HUDEP-2 (cell line): ENCODE data around the gene CYP11A1.

ENCODE experiments used
- DNase-seq, 76 experiments: peaks; one replicate each; lab custom pipeline; 2025; ENCODE audit not compliant: unreplicated experiment in 76 of 76; lab: John Stamatoyannopoulos, UW

The CYP11A1 gene

DNA sequence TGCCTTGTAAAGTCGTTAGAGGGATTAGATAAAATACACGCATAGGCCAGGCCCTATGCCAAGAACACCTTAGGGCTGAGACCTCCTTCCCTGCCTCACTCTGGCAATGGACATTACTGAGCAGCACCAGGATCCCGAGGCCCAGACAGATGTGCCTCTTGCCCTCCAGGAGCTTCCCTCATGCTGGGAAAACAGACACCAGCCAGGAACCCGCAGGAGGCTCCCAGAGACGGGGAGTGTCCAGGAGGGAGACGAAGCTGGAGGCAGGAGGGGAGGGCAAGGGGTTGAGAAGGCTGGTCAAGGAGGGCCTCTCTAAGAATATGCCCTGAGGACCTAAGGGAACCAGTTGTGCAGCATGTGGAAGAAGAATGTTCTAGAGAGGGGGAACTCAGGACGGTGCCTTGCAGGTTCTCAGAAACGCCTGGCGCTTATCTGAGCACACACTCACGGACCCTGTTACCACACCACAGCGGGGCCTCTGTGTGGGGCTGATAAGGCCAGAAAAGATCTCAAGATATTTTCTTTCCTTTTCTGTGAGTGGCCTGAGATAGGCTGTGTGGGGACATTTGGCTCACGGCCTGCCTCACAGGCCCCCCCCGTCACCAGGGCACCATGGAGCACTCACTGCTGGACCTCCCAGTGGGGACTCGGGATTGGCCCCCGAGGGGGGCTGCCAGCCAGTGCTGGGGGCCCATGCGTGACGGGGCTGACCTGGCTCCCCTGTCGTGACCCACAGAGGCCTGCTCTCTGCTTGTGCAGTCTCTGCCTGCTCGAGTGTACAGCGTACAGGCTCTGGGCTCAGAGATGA is 22.0 kb upstream of the CYP11A1 start:
- peak in 75 of 76 experiments; percentile 77 to 99 (median 94) for DNase-seq

DNA sequence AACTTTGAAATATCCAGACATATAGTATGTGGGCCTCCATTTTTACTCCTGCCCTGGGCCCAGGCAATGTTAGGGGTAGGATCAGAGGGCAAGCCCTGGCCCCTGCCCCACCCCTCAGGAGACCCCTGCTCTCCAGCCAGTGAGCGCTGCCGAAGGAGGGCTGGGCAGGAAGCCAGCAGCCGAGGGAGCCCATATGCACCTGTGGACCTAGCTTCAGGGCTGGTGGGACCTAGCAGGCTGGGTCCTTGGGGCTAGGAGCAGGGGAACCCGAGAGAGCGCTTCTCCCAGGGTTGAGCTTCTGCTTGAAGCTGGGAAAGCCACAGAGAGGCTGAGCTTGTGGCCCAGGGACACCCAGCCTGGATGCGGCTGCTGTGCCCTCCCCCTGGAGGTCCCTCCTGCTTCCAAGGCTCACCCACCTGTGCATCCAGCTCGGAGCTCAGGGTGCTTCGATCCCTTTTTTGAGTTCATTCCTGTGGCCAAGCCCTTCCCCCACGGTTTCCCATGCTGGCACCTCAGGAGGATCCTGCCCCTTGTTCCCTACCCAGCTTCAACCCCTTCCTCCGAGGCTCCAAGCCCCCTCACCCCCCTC is 21.0 kb upstream of the CYP11A1 start:
- peak in 15 of 76 experiments; percentile 20 to 79 (median 37) for DNase-seq

DNA sequence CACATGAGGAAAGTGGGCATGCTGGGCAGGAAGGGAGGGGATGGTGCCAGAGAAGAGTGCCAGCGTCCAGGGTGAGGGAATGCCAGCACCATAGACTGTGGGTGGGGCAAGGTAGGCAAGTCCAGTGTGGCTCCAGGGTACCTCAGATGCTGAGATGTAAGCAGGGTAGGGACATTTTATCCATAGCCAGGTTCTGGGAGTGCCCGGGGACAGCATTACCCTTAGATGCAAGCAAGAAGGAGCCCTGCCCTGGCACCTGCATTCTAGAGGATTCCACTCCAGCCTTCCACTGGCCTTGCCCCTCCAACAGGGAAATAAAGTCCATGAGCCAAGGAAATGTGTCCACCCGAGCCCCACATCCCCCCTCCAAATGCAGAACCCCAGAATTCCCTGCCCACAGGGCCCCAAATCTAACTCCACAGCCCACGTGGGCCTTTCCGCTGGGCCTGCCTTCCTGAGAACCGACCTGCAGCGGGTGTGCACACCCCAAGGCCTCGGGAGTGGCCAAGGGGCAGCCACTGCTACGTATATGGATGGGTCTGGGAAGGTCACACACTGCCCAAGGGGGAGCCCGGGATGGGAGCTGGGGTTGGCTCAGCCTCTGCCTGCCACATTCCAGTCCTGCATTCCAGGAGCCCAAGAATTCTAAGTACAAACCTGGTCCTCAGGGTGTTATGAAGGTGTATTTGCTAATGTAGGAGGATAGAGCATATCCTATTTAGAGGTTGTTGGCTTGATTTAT is 20.3 kb upstream of the CYP11A1 start:
- DNase-seq = peak in 4 of 76 experiments; percentile 30 to 65 (median 54)

DNA sequence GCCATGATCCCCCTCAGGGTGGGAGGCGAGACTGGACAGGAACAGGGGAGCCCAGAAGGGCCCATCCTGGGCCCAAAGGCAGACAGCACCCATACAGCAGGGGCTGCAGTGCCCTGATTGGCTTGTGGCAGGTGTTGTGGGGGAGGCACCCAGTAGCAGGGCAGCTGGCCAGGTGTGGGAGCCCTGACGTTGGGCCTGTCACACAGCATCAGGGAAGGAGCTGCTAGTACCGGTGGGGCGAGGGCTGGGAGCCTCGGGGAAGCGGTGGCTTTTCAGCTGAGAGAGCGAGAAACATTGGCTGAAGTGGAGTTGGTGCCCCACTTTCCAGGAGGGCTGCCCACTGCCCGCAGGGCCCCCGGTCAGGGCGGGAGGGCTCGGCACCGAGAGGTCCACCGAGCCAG is 19.7 kb upstream of the CYP11A1 start:
- peak in 51 of 76 experiments; percentile 13 to 70 (median 45) for DNase-seq

DNA sequence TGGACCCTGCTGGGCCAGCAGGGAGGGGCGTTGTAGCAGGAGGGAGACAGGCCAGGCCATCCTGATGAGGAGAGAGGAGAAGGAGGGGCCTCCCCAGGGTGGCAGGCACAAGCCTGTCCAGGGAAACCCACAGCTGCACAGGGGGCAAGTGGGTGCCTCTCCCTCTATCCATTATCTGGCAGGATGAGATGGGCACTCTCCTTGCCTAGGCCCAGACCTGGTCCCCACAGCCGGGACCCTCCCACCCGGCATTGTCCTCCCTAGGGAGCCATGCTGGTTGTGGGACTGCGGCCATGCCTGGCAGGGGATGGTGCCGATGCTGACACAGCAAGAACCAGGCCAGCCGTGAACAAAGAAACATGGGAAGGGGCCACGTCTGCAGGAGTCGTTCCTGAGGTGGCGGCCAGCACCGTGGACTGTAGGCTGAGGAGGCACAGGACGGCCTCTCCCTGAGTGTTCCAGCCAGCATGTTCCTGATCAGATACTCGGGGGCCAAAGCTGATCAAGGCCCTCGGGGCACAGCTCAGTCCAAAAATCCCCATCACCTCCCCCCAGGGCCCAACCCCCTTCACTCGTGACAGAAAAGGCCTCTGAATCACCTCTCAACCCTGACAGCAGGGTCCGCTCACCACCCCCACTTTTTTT is 19.2 kb upstream of the CYP11A1 start:
- peak in 1 of 76 experiments; percentile 61 for DNase-seq

DNA sequence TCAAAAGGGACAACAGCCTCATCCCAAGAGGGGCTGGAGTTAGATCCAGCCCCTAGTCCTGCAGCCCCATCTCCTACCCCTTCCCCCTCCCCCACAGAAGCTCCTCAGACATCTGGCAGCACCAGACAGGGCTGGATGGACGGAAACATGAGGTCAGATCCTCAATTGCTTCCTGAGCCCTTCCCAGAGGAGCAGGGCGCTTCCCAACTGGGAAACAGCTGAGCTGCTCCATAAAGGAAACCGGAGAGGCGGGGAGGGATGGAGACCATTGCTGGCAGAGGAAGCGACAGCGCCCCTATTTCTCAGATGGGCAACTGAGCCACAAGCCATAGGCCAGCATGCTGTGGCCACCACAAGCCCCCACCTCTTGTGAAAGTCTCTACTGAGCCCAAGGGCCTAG is 18.3 kb upstream of the CYP11A1 start:
- DNase-seq = no peak

DNA sequence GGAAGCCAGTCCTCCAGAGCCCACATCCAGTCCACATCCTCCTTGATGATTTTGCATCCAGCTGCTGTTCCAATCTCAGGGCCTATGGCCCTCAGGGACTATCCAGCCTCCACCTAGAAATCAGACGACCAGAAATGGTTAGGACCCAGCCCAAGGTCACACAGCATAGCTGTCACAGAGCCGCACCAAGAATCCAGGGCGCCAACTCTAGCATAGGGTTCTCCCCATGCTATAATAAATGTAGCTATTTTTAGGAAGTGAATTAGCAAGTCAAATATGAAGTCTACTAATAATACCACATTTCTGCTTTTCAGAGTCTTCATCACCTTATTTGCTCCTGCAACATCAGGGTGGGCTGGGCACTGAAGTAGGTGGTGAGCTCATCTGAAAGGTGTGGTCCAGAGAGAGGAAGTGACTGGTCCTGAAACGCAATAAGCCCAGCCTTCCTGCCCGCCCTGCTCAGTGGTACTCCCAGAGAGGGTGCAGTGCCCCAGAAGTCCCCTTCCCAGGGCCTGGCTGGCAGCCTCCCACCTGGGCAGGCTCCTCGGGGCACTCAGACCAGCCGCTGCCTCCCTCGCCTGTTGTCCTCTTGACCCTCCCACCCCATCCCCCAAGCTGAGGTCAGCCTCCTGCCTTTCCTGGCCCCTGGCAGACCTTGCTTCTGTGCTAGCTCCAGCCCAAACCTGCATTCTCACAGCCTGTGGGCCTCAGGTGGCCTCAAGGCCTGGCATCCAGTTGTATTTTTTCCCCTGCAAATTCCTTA is 17.6 kb upstream of the CYP11A1 start:
- DNase-seq = peak in 50 of 76 experiments; percentile 12 to 73 (median 43)

DNA sequence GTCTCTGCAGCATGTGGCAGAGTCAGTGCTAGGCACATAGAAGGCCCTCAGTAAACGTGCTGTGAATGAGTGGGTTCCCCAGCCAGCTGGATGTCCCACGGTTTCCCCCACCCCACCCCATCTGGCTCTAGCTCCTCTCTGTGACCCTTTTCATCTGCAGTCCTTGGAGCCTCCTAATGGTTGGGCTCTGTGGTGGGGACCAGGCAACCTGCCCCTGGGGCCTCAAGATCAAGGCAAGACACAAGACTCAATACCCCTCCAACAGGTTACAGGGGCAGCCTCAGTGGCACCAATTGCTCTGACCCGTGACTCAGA is 17.1 kb upstream of the CYP11A1 start:
- DNase-seq = no peak

DNA sequence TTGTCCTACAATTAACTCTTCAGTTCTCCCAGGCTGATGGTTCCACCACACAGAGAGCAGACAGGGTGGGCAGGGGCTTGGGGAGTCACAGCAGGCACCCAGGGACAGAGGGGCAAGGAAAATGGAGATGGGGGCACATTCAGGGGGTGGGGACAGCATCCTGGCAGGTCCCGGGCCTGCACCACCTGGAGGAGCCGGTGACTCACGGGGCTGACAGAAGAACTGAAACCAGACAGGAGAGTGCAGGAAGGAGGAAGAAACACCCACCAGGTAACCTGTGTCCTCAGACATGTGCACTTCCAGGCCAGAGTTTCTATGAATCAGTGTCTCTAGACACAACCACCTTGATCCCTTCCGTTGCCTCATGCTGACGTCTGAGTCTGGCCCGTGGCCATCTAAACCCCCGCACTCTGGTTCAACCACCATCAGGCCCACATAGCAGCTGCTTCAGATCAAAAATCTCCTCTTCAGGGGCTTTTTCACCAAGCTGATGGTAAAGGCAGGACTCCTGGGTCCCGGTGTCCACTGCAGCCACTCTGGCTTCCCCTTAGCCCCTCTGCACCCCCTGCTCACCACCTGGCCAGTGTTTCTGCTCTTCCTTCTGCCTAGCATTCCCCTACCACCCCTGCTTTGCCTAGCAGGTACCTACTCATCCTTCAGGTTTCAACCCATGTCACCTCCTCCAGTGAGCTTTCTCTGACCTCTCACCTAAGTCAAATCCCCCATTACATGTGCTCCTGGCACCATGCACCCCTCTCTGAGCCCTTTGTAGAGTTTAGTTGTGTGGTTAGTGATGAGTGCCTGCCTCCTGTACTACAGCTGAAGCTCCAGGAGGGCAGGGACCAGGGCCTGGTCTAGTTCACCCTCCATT is 16.5 kb upstream of the CYP11A1 start:
- peak in 4 of 76 experiments; percentile 11 to 25 (median 20) for DNase-seq

DNA sequence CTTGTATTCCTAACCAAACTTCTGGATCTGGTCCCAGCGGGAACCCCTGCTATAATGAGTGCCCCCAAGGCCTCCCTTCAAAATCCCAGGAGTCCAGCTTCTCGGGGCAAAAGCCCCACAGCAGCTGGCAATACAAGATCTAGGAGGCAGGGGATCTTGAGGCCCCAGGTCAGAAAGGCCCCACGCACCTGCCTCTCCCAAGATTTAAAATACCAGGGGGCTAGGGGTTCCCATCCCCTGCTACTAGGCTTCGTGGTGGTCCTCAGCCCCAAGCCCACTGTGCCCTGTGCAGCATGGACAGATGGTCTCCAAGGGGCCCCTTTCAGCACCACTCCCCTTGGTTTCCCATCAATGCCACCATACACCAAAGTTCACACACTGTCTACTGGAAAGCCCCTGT is 15.8 kb upstream of the CYP11A1 start:
- DNase-seq = no peak

DNA sequence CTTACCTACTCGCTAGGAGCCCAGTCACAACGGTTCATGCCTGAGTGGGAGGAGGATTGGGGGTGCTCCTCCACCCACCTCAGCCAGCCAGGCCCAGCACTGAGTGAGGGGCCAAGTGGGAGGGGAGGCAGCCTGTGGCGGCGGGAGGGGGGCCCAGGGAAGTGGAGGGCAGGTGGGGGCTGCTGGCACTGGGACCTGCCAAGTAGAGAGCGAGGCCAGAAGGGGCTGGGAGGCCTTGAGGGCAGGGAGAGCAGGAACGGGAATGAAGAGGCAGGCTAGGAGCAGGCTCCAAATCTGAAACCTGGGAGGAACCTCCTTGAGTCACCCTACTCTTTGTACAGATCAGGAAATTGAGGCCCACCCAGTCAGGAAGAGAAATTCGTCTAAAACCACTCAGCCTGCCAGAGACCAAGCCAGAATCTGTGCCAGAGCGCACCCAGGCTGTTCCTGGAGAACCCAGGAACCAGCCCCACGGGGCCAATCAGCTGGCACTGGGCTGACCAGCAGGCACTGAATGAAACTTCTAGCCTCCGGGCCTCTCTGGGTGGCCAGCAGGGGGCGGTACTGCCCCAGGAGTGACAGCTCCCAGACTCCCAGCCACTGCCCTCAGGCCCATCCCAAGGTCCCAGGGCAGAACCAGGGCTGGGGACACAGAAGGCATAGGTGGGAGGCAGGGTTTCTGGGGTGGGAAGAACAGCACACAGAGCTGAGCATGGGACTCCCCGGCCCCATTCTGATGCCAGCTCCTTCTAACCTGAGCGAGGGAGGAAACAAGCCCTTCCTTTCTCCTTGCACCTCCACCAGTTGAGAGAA is 14.8 kb upstream of the CYP11A1 start:
- DNase-seq = peak in 72 of 76 experiments; percentile 14 to 88 (median 75)

DNA sequence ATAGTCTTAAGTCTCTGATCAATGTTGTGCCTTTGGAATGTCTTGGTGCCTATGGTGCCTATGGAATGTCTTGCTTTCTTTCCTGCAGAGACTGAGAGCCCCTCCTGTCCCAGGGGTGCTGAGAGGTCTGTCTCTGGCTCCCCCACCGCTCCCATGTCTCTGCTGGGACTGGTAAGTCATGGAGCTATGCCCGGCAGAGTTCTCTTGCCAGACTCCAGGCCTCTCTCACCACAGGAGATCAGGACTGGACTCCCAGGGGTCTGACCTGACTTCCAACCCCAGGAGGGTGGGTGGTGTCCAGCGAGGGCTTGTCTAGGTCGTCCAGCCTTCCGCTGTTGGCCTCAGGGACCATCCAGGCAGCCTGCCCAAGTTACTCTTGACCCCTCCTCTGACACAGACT is 14.0 kb upstream of the CYP11A1 start:
- DNase-seq = no peak

DNA sequence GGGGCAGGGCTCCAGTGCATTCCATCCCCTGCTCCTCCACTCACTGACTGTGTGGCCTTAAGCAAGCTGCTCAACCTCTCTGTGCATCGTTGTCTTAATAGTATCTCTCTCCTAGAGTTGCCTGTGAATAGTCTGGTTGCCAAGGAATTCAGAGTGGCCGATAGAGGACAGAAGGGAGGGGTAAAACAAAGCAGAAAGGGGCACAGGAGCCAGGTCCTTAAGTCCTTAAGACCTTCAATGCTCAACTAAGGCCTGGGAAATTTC is 13.7 kb upstream of the CYP11A1 start:
- DNase-seq = no peak

DNA sequence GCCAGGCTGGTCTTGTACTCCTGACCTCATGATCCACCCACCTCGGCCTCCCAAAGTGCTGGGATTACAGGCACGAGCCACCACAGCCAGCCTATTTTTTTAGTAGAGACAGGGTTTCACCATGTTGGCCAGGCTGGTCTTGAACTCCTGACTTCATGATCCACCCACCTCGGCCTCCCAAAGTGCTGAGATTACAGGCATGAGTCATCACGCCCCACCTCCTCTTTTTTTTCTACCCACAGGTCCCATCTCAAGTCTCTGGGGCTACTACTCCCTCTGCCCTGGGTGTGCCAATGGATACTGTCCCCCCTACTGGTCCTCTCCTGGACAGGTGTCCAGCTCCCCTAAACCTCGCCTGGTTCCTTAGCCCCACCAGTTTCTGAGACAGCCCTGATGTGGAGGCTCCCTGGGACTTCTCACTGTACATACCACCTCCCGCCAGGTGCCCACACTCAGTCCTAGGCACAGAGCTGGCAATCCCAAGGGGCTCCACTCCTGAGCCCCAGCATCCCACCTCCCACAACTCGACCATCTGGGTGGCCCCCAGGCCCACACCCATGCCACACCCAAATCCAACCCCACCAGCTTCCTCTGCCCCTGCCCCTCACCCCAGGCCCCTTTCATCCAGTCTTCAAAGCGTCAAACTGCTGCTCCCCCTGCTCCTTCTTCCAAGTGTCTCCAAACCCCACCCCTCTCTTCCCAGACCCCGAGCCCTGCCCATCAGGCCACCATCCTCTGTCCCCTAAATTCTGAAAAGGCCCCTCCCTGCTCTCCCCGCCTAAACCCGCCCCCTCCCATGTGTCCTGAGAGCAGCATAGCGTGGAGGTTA is 13.1 kb upstream of the CYP11A1 start:
- DNase-seq = peak in 1 of 76 experiments; percentile 16

DNA sequence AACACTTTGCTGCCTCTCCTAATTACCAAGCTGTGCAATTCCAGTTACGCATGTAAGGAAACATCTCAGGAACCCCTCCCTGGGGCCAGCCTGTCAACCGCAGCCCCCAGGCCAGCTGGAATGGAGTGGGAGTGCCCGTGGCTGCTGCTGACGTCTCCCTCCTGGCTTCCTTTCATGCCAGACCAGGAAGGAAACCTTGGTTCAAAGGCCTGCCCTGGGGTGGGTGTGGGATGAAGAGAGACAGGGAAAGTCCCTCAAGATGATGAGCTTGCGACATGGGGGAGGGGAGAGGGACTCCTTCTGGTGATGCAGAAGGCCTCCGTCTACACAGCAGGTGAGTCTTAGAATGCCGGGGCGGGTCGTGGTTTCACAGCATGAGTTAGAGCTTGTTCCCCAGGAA is 11.4 kb upstream of the CYP11A1 start:
- peak in 1 of 76 experiments; percentile 6 for DNase-seq

DNA sequence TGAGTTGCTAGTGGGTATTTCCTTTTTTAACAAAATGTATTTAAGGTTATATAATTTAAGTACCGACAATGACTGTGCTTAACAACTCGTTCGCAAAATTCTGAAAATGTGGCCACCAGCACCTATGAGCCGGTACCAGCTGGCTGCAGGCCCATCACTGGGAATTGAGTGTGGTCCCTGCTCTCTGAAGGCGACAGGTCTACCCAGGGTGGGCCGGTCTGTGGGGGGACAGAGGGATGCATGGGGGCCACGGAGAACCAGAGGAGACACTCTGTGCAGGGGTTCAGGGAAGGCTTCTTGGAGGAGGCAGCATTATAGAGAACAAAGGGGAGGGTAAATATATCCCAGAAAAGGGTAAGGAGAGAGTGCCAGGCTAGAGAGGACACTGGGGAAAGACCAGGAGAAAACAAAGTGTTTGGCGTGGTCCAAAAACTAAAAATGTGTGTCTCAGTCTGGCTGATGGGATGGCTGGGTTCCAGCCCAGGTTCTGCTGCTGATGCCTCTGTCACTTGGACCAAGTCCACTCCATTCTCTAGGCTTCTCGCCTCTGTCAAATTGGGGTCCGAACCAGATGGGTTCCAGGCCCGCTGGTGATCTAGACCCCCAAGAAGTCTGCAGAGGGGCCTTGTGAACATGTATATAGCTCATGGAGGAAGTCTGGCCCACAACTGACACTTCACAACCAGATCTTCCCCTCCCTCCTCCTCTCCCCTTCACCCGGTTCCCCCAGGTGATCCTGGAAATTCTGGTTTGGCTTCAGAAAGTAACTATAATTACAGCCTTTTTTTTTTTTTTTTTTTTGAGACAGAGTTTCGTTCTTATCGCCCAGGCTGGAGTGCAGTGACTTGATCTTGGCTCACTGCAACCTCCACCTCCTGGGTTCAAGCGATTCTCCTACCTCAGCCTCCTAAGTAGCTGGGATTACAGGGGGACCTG is 10.7 kb upstream of the CYP11A1 start:
- no peak for DNase-seq
